Stimulated activated CD8-positive, alpha-beta memory T cell treated with anti-CD3 and anti-CD28 coated beads, Interleukin-15, amount 100 ng/mL, for 1 hour (primary cell): ENCODE measurements around the gene SERP2.
"Not testable (repeated sequence)": the region's sequence is repeated elsewhere in the genome, so short reads cannot be mapped to it uniquely, and the experiment has no call there.

ENCODE experiments used
- DNase-seq: peaks from one replicate; pipeline ENCODE4 v3.0.0-alpha.2; 2020; ENCODE audit warnings: low read depth

The SERP2 gene

DNA sequence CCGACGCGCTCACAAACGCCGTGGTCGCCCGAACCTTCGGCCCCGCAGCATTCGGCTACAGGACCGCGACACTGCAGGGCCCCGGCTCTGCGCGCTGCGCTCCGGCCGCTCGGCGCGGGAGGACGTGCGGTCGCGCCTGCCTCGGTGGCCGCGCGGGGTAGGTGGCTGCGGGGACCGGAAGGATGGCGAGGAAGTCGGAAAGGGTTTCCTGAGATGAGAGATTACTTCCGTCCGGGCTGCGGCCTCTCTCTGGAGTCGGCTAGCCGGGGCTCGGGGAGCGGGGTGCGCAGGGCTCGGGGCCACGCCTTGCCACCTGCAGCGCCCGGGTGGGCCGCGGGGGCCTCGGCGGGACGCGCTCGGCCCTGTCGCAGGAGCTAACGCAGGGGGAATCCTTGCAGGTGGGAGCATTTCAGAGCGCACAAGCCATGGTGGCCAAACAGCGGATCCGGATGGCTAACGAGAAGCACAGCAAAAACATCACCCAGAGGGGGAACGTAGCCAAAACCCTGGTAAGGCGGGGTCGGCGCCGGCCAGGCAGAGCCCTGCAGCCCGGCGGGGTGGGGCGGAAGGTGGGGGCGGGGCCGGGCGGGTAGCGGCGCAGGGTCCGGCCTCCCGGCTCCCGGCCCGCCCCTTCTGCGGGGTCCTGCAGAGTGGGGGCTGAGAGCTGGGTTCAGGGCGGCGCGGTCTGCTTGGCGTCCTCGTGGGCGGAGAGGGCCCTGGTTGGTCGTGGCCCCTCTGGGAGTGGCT lies at the start of gene SERP2:
Gene SERP2, plus strand, starts transcription at position 224 of the 747 bp plus-strand sequence. Its CDS starts 202 bp downstream, at position 426.
- no peak for DNase-seq

DNA sequence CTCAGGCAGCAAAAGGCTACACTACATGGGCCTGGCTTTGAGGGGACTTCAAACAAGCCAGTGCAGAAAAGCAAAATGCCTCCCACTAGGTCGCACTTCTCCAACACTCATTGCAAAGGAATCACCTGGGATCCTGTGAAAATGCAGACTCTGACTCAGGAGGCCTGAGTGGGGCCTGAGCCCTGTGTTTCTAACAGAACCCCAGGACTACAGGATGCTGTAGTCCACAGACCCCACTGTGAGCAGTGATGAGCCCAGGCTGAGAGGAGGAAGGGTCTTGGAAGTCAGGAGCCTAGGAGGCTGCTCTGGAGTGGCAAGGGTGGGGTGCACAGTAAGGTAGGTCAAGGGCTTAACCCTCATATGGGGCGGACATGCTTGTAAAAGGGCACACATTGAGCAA lies 46.7 kb upstream of the SERP2 start:
- DNase-seq: no peak

DNA sequence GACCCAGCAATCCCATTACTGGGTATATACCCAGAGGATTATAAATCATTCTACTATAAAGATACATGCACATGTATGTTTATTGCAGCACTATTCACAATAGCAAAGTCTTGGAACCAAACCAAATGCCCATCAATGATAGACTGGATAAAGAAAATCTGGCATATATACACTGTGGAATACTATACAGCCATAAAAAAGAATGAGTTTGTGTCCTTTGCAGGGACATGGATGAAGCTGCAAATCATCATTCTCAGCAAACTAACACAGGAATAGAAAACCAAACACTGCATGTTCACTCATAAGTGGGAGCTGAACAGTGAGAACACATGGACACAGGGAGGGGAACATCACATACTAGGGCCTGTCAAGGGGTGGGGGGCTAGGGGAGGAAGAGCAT lies 44.6 kb upstream of the SERP2 start:
- DNase-seq: not testable (repeated sequence)

DNA sequence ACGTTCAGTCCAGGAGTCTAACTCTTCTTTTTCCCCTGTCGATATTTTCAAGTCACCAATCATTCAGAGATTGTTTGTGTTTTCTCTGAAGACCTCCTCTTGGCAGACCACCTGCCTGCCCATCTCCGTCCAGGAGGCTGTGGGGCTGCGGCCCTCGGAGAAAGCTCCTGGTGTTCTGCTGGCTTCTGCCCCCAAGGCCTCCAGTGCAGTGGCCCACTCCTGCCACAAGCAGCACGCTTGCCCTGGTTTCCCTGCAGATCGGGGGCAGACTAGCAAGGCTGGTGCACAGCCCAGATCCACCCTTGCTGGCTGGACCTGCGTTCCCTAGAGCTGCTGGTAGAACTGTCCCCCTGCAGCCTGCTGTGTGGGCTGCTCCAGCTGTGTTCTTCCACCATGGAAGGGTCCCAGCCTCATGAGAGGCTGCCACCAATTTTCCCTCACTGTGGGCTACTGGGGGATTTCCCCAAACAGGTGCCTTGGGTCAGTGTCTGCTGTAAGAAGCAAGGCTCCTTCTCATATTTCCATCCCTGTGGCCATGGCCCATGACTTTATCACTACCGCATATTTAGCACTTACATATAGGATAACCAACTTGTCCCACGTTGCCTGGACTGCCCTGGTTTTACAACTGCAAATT lies 43.6 kb upstream of the SERP2 start:
- DNase-seq: no peak

DNA sequence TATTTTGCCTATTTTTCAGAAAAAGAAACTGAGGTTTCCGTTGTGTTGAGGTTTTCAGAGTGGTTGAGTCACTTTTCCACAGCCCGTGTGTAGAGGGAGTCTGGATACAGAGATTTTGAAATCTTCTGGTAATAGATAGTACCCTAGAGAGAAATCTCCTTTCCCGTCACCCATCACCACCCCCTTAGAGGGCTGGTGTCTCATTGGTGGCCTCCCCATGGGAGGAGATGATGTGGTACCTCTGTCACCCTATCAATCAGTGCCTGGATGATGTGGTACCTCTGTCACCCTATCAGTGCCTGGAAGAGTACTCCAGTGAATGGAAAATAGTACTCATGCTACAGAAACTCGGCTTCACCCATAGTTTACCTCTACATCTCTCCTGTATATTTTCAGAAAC lies 42.2 kb upstream of the SERP2 start:
- no peak for DNase-seq

DNA sequence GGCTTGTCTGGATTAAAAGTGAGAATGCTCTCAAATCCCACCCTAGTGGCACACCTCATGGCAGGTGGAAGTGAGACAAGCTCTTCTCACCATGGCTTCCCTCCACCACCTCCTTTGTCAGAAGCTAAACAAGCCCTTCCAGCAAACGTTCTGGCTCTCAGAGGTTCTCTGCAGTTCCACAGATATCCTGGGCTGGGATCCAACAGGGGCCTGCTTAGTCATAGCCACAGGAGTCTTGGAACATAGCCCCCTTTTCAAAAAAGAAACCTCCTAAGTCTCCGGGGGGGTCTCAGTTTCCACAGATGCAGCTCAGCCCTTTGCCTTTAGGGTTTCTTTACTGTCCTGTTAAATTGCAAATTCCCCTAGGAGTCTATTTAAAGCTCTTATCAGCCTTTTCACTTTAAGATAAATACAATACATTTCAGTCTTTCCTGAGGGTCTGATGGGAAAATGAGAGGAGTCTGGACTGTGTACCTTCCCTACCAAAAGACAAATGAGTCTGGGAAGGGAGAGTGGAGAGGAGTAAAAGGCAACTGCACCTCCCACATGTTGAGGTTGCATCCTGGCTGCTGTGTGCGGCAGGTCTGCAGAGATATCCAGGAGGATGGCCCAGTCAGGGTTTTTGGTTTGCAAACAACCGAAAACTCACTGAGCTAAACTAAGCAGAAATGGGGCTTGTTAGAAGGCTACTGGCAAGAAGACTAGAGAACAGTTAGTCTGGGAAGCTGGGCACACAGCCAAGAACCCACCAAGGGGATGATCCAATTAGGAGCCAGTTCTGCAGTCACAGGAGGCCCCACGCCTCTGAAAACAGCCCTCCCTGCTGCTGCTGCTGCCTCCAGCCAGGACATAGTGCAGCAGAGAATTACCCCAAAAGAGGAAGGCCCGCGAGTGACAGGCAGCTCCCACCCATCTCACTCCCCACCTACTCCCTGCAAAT lies 41.4 kb upstream of the SERP2 start:
- no peak for DNase-seq

DNA sequence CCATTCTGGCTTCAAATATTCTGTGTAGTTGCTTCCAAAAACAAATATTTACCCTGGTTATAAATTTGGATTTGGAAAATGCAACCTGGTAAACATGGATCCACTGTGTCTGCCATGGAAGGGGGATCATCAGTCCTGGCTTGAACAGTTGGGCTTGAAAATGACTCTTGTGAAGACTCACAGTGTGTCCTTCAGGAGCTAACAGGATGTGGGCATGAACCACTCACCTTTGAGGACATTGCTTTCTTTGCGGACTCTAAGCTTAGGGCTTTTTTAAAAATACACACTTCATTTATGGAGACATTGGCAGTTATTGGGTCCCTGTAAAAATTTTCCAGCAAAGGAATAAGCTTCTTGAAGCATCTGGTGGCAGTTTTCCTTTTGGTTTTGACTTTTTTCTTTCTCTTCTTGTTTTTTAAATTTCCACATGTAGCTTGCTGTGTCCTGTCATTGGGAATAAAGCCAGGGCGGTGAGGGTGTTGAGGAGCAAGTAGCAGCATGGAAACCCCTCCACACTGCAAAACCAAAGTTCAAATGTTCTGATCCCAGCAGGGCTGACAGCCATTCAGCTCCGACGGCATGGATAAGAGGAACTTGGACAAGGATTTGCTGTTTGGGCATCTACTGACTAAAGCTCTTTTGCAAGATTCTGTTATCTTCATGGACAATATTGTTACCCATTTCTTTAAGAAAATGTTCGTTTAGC lies 39.5 kb upstream of the SERP2 start:
- DNase-seq: no peak

DNA sequence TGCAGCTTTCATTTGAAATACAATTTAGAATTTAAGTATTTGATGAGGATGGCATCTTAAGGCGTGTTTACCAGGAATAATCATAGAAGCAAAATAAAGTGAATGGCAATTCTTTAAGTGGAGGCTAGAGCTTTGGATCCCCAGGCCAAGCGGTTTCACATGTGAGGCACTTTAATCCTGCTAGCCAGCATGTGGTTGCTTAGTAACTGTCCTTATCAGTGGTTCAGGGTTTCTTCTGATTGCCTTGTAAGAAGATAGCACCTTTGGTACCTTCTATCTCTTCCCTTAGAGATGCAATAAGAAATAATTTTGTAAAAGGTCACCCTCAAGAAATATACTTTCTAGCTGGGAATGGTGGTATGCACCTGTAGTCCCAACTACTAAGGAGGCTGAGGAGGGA lies 38.9 kb upstream of the SERP2 start:
- DNase-seq: no peak

DNA sequence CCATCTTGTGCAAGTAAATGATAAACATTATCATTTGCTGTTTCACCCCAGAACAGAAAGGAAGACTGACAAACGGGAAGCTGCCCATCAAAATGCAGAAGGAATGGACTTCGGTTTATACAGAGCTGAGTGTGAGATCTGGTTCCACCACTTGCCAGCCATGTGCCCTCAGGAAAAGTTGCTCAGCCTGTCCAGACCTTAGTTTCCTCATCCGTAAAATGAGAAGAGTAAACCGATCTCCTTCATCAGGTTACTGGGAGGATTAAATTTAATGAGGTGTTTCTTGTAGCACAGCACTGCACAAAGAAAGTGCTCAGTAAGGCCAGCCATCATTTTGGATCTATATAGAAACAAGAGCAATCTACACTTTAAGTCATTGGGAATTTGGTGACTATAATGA lies 36.7 kb upstream of the SERP2 start:
- DNase-seq: no peak

DNA sequence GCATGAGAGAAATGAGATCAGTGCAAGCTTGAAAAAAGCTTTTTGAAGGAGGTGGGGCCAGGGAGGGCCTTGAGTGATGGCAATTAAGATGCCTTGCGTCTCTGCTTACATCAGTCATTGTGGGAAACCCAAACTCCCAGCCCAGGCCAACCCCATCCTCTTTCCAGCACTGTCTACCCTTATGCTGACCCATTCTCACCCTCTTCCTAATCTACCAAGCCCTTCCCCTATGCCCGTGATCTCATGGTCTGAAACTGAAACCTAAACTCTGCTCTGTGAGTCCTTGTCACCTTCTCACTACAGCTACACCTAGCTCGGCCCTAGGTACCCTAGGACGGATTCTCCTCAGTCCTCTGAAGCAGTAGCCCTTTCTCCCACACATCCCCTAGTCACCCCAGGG lies 36.0 kb upstream of the SERP2 start:
- no peak for DNase-seq

DNA sequence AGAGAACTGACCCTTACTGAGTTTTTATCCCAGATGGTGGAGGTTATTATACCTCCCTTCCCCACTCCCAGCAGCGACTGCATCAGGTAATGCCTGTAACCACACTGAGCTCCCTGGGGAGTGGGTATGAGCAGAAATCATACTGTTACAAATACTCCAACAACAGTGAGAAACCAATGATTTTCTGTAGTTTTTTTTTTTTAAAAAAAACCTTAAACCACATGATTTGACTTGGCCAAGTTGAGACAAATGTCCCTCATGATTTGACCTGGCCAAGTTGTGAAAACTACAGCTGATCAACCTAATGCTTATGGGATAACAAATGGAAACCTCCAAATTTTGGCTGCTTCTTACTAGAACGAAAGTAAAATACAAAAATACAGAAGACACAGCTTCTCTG lies 33.1 kb upstream of the SERP2 start:
- no peak for DNase-seq

DNA sequence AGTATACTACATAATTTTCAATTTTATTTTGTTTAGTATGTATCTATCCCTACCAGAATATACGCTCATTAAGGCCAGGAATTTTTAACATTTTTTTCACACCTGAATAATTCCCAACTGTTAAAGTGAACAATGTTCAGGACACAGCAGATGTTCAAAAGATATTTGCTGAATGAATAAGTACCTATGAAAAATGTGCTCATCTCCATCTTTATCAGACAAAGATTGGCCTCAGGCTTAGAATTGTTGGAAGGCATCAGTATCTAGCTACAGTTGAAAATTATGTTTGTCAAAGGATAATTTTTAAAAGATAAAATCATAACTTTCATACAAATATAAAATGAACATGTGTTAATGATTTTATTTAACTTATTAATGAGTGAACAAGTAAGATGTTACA lies 30.9 kb upstream of the SERP2 start:
- DNase-seq: no peak

DNA sequence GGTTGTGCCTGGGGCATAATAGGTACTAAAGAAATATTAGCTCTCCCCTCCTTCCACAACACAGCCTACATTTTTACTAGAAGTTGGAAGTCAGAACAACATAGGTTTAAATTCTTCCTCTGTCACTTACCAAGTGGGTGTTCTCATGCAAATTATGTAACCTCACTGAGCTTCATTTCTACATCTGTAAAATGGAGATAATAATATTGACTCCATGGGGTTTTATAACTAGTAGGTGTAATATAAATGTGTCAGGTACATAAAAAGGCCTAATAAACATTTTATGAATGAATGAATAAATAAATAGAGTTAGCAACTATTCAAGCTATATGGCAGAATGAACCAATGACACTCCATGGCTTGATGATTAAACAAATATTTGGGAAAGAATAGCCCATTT lies 27.1 kb upstream of the SERP2 start:
- DNase-seq: no peak

DNA sequence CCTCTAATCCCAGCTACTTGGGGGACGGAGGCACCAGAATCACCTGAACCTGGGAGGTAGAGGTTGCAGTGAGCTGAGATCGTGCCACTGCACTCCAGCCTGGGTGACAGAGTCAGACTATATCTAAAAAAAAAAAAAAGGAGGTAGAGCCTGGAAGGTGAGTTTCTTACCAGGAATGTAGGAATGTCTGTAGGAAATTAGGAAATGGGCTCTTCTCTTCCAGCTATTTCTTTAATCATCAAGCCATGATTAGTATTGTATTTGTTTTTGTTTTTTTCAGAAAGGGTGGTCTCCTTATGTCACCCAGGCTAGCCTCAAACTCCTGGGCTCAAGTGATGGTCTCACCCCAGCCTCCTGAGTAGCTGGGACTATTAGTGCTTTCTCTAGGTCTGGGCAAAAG lies 26.3 kb upstream of the SERP2 start:
- no peak for DNase-seq

DNA sequence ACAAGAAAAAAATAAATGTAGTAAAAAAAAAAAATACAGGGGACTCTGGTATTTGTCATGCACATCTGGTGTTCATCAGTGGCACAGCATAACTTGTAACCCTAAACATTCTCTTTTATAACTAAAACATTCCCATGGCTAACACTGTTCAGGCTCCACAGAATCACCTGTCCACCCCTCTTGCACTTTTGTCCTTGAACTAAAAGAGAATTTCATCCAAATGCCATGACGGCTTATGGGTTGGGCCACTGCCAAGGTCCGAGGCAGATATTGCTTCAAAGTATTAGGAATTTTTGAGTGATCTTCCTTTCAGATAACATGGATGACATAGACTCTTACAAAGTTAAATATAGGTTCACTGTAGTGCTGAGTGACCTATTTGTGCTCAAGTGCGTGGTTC lies 25.7 kb upstream of the SERP2 start:
- DNase-seq: no peak

DNA sequence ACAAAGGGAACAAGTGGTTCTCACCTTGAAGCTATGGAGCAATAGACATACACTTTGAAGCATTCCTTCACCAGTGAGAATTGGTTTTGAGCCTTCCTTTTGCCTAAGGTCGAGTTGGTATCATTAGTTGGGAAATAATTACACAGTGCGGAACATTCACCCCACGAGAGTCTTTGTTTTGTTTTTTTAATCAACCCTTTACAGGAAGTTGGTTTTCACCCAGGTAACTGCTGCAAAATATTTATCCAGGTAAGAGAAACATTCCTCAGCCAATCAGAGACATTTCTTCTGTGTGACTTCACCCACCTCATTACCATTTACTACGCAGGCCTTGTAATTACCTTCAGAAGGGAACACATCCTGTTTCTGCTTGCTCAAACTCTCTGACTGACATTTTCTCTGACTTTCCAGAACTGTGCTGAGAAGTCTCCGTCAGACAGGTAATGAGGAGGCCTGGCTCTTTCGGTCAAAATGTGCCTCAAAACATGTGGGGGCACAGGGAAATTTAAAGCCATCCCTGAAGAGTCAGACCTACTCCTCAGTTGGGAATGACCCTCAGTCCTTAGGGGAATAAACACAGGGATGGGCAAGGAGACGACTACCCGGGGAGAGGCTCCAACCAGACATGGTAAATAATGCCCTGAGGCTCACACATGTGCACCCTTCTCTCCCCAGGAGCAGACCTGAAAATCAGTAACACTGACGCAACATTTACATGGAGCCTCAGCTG lies 22.7 kb upstream of the SERP2 start:
- no peak for DNase-seq

DNA sequence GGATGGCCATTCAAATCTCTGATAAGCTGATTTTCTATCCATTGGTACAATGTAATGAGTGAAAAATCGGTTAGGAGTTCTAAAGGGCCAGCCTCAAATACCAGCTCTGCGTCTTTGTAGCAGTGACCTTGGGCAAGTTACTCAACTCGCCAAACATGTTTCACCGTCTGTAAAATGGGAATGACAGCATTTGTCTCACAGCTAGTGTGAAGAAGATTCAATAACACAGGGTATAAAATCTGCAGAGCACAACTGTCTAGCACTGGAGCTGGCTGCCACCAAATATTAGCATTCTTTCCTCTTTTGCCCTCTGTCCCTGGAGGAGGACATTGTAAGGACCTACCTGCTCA lies 22.1 kb upstream of the SERP2 start:
- DNase-seq: no peak

DNA sequence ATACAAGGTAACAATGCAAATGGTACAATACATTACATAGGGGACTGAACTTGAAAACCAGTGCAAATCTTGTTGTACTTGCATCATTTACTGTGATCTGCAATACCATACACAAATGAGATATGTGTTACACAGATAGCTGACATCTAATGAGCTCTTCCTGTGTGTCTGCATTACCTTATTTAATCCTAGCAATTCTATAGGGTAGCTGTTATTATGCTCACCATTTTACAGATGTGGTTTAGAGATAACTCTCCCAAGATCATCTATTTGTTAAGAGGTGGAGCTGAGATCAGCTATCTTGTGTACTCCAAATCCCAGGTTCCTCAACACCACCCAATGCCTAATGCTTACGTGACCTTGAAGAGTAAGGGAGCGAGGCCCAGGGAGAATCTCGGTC lies 21.4 kb upstream of the SERP2 start:
- no peak for DNase-seq

DNA sequence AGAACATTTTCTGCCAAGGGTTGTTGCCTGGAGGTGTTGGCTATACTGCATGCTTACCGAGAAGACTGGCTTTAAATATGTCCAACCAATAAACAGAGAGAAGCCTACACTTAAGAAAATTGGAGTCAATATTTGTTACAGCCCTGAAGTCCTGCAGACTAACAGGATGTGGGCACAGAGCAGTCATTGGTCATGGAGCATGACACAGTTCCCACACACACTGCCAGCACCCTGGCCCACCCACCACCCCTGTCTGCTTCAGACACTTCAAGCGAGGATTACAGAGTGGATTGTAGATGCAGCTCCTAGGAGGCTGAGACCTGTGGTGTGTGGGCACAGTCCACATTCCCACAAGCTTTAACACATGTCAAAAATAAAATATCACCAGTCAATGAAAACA lies 21.0 kb upstream of the SERP2 start:
- DNase-seq: no peak

DNA sequence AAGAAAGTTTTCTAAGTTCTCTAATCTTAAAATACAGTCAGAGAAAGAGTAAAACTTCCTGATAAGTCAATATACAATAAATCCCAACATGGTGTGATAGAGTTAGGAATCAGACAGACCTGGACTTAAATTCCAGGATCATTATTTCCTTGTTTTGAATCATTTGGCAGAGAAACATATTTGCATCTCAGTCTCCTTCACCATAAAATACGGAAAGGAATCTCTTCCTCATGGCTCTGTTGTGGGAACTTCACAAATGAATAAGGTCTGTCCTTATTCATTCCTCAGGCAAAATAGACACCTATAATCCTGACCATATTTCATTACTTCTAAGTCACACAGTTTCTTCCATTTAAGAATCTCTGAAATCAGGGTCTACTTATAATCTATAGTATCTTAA lies 19.3 kb upstream of the SERP2 start:
- no peak for DNase-seq

DNA sequence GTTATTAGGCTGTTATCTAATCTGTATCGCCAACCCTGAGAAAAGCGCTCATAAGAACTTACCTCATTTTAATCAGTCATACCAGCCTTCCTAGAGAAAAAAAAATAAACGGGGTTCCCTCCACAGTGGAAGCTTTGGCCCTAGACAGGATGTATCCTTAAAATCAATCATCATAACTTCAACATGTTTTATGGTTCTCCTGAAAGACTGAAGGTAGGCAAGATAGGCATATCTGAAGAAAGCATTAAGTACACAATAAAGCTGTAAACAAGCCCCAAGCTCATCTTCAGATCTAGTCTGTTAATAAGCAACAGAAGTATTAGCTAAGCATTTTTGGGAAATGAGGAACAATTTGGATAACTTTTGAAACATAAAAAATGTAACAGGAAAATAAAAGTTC lies 18.7 kb upstream of the SERP2 start:
- no peak for DNase-seq

DNA sequence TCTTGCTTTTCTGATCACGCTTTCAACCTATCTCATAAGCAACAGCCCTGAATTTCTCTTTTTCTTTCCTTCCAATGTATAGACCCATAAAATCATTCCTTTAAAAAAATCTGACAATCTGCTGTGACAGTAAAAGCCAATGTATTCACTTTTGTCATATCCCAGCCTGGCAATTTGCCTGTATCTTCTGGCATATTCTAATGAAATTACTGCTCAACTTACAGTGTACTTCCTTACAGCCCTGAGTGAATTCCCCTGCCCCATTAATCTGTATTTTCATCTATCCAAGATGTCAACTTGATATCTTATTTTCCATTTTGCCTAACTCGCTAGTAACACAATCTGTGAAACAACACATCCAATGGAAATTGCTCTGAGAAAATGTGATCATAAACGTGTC lies 18.0 kb upstream of the SERP2 start:
- DNase-seq: no peak
